Measurements from ENCODE around the gene NECAB2. TPM values are rescaled to one million over a fixed set of nuclear protein-coding genes. Genes with fewer than 3 reads are reported as not detected.
"Not testable (repeated sequence)": the region's sequence is repeated elsewhere in the genome, so short reads cannot be mapped to it uniquely, and the experiment has no call there.

Gene NECAB2
- total RNA-seq, 1 donor from 2014 or later, result 19.6 TPM

- Mint-ChIP-seq H3K4me1 (peaks cover 25% of the 10 kb centered on the region), H3K27ac (ENCODE audit: unreplicated experiment) (no peak overlapping the region), H3K9me3 (no peaks in the 10 kb centered on the region), H3K36me3 (ENCODE audit: low read depth) (peaks cover 3% of the 10 kb centered on the region), H3K27me3 (ENCODE audit: low read depth) (no peaks in the 10 kb centered on the region), H3K4me3 (no peak overlapping the region)
- TF ChIP-seq CTCF (conservative IDR thresholded peaks at IDR 0.05), result no peak
- no peak for DNase-seq (ENCODE audit: low read depth, low spot score)
These were observed 29.8 kb upstream of the NECAB2 start for GRCh38 chr16:83937922-83938885.

- no peak for TF ChIP-seq CTCF (conservative IDR thresholded peaks at IDR 0.05)
- Mint-ChIP-seq H3K27ac (ENCODE audit: unreplicated experiment) (no peak overlapping the region), H3K4me1 (peaks cover 25% of the 10 kb centered on the region), H3K27me3 (ENCODE audit: low read depth) (no peaks in the 10 kb centered on the region), H3K36me3 (ENCODE audit: low read depth) (peaks cover 3% of the 10 kb centered on the region), H3K9me3 (no peaks in the 10 kb centered on the region), H3K4me3 (no peak overlapping the region)
- no peak for DNase-seq (ENCODE audit: low read depth, low spot score)
These were observed 28.7 kb upstream of the NECAB2 start for GRCh38 chr16:83939266-83939855.

- Mint-ChIP-seq H3K9me3 (no peaks in the 10 kb centered on the region), H3K36me3 (ENCODE audit: low read depth) (peaks cover 3% of the 10 kb centered on the region), H3K27me3 (ENCODE audit: low read depth) (no peaks in the 10 kb centered on the region), H3K4me3 (no peak overlapping the region), H3K4me1 (peaks cover 24% of the 10 kb centered on the region), H3K27ac (ENCODE audit: unreplicated experiment) (peak overlapping the region; percentile 91)
- no peak for DNase-seq (ENCODE audit: low read depth, low spot score)
- no peak for TF ChIP-seq CTCF (conservative IDR thresholded peaks at IDR 0.05)
These were observed 27.9 kb upstream of the NECAB2 start for GRCh38 chr16:83940119-83940518.

- Mint-ChIP-seq H3K4me1 (peaks cover 26% of the 10 kb centered on the region), H3K9me3 (no peaks in the 10 kb centered on the region), H3K27ac (ENCODE audit: unreplicated experiment) (peak overlapping the region; percentile 91), H3K36me3 (ENCODE audit: low read depth) (peaks cover 3% of the 10 kb centered on the region), H3K4me3 (no peak overlapping the region), H3K27me3 (ENCODE audit: low read depth) (no peaks in the 10 kb centered on the region)
- TF ChIP-seq CTCF (conservative IDR thresholded peaks at IDR 0.05), result no peak
- no peak for DNase-seq (ENCODE audit: low read depth, low spot score)
These were observed 27.2 kb upstream of the NECAB2 start for GRCh38 chr16:83940630-83941378.

GRCh38 chr16:83941546-83941945, 26.5 kb upstream of the NECAB2 start:
- H3K4me1 Mint-ChIP-seq, result peaks cover 25% of the 10 kb centered on the region
- not testable (repeated sequence) for H3K36me3 Mint-ChIP-seq (ENCODE audit: low read depth); H3K27ac Mint-ChIP-seq (ENCODE audit: unreplicated experiment); H3K27me3 Mint-ChIP-seq (ENCODE audit: low read depth); H3K4me3 Mint-ChIP-seq; DNase-seq (ENCODE audit: low read depth, low spot score); H3K9me3 Mint-ChIP-seq

Data from neural crest cell (in vitro differentiated cells).